ENCODE data around the gene TGM2. TPM values are rescaled to one million over a fixed set of nuclear protein-coding genes. Genes with fewer than 3 reads are reported as not detected.
"Not testable (repeated sequence)": the region's sequence is repeated elsewhere in the genome, so short reads cannot be mapped to it uniquely, and the experiment has no call there.

TGM2 gene
- total RNA-seq, 1 donor from 2014 or later: 0.72 TPM

DNA sequence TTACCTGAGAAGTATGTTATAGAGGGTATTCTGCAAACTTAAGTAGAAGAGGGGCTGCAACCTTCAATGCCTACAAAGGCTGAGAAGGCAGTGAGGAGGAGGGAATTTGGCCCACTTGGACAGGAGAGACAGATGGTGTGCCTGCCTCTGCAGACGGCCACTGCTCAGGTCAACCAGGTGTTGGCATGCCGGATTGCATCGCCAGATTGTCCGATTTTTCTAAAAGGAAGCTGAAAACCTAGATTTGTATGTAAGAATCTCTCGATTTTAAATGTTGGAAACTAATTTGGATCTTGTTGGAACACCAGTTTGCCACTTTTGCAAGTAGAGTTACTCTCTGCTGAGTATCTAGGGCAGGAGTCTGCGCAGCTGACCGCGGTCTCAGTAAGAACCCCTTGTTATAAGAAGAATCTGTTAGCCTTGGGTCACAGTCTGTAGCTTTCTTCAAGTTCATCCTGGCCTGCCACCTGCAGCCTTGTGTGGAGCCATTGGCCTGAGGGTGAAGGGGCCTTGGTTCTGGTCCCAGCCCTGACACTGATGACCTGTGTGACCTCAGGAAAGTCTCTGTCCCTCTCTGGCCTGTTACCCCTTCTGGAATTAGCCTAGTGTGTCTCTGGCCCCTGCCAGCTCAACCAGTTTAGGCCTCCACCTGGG, 54.4 kb downstream of the TGM2 start:
- peaks cover 3% of the 10 kb centered on the region for H3K9me3 Mint-ChIP-seq (ENCODE audit: low read depth)
- no peak overlapping the region for H3K27ac Mint-ChIP-seq
- peaks cover 5% of the 10 kb centered on the region for H3K4me1 Mint-ChIP-seq (ENCODE audit: low read depth)
- TF ChIP-seq, protein P1, sequence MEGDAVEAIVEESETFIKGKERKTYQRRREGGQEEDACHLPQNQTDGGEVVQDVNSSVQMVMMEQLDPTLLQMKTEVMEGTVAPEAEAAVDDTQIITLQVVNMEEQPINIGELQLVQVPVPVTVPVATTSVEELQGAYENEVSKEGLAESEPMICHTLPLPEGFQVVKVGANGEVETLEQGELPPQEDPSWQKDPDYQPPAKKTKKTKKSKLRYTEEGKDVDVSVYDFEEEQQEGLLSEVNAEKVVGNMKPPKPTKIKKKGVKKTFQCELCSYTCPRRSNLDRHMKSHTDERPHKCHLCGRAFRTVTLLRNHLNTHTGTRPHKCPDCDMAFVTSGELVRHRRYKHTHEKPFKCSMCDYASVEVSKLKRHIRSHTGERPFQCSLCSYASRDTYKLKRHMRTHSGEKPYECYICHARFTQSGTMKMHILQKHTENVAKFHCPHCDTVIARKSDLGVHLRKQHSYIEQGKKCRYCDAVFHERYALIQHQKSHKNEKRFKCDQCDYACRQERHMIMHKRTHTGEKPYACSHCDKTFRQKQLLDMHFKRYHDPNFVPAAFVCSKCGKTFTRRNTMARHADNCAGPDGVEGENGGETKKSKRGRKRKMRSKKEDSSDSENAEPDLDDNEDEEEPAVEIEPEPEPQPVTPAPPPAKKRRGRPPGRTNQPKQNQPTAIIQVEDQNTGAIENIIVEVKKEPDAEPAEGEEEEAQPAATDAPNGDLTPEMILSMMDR (IDR thresholded peaks at IDR 0.05; ENCODE audit: unreplicated experiment): no peak
- H3K36me3 Mint-ChIP-seq (ENCODE audit: insufficient read depth): peaks cover 3% of the 10 kb centered on the region
- no peak overlapping the region for H3K4me3 Mint-ChIP-seq (ENCODE audit: low read depth)
- no peak for DNase-seq (ENCODE audit: low spot score, unreplicated experiment)
- H3K27me3 Mint-ChIP-seq: no peaks in the 10 kb centered on the region

DNA sequence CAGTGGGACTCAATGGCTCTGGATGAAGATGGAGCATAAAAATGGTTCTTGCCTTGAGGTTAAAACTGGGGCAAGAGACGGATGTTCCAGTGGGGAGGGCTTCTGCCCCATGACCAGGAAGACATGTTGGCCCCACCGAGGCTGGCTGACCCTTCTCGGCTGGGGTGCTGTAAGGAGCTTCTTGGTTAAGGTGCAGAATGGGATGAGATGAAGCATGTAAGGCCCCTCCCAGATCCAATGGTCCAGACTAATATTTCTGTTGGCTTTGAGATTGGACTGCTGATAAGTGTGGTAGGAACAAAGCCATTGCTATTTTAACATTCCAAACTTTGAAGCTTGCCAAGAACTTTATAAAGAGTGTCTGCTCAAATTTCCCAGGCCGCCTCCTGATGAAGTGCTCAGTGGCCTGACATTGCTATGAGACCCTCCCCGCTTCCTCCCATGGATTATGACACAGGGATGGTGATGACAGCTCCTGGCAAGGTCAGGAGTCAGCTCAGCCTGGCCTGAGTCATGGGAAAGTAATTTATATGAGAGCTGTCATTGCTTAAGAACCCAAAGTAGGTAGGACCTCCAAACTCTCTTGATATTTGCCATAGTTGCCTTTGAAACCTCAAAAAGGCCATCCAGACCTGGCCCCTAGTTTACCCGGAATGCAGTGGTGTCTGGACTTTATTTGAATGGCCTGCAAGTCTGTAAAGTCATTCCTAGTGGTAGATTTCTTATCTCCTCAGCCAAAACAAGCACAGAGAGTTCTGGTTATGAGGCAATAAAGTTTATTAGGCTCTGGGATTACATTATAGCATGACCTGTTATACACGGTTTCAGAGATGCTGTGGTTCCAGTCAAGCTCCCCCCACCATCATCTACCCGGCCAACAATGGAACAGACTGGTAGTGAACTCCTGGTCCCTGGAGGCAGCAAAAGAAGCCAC, 55.2 kb downstream of the TGM2 start:
- peaks cover 4% of the 10 kb centered on the region for H3K36me3 Mint-ChIP-seq (ENCODE audit: insufficient read depth)
- no peak for DNase-seq (ENCODE audit: low spot score, unreplicated experiment)
- TF ChIP-seq, protein P1 (IDR thresholded peaks at IDR 0.05; ENCODE audit: unreplicated experiment): no peak
- H3K27me3 Mint-ChIP-seq: no peaks in the 10 kb centered on the region
- peaks cover 3% of the 10 kb centered on the region for H3K9me3 Mint-ChIP-seq (ENCODE audit: low read depth)
- no peak overlapping the region for H3K4me3 Mint-ChIP-seq (ENCODE audit: low read depth)
- peaks cover 5% of the 10 kb centered on the region for H3K4me1 Mint-ChIP-seq (ENCODE audit: low read depth)
- no peak overlapping the region for H3K27ac Mint-ChIP-seq

GRCh38 chr20:38108986-38109541, 56.0 kb downstream of the TGM2 start:
- DNase-seq (ENCODE audit: low spot score, unreplicated experiment): no peak
- Mint-ChIP-seq H3K9me3 (ENCODE audit: low read depth) (peaks cover 3% of the 10 kb centered on the region), H3K4me3 (ENCODE audit: low read depth) (no peak overlapping the region), H3K27me3 (no peaks in the 10 kb centered on the region), H3K36me3 (ENCODE audit: insufficient read depth) (peaks cover 5% of the 10 kb centered on the region), H3K4me1 (ENCODE audit: low read depth) (peaks cover 5% of the 10 kb centered on the region), H3K27ac (peak overlapping the region; percentile 52)
- TF ChIP-seq, protein P1 (IDR thresholded peaks at IDR 0.05; ENCODE audit: unreplicated experiment): no peak

GRCh38 chr20:38108438-38108985, 56.6 kb downstream of the TGM2 start:
- H3K4me1 Mint-ChIP-seq (ENCODE audit: low read depth): peaks cover 5% of the 10 kb centered on the region
- H3K27ac Mint-ChIP-seq: no peak overlapping the region
- TF ChIP-seq, protein P1 (IDR thresholded peaks at IDR 0.05; ENCODE audit: unreplicated experiment): no peak
- no peak overlapping the region for H3K4me3 Mint-ChIP-seq (ENCODE audit: low read depth)
- H3K27me3 Mint-ChIP-seq: no peaks in the 10 kb centered on the region
- peaks cover 5% of the 10 kb centered on the region for H3K36me3 Mint-ChIP-seq (ENCODE audit: insufficient read depth)
- H3K9me3 Mint-ChIP-seq (ENCODE audit: low read depth): peaks cover 3% of the 10 kb centered on the region
- no peak for DNase-seq (ENCODE audit: low spot score, unreplicated experiment)

DNA sequence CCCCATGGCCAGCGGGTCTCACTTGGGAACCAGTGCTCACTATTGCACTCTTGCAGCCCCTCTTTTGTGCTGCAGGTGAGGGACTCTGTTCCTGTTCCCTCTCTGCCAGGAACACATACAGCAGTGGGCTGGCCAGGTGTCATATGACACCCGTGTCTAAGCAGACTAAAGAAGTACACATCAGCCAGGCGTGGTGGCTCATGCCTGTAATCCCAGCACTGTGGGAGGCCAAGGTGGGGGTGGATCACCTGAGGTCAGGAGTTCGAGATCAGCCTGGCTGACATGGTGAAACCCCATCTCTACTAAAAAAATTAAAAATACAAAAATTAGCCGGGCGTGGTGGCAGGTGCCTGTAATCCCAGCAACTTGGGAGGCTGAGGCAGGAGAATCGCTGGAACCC, 57.2 kb downstream of the TGM2 start:
- not testable (repeated sequence) for H3K27ac Mint-ChIP-seq; H3K27me3 Mint-ChIP-seq; H3K4me3 Mint-ChIP-seq (ENCODE audit: low read depth); DNase-seq (ENCODE audit: low spot score, unreplicated experiment); H3K36me3 Mint-ChIP-seq (ENCODE audit: insufficient read depth); H3K4me1 Mint-ChIP-seq (ENCODE audit: low read depth); H3K9me3 Mint-ChIP-seq (ENCODE audit: low read depth)

GRCh38 chr20:38107386-38107785, 57.7 kb downstream of the TGM2 start:
- not testable (repeated sequence) for H3K4me3 Mint-ChIP-seq (ENCODE audit: low read depth); H3K36me3 Mint-ChIP-seq (ENCODE audit: insufficient read depth); H3K27ac Mint-ChIP-seq; H3K4me1 Mint-ChIP-seq (ENCODE audit: low read depth); H3K9me3 Mint-ChIP-seq (ENCODE audit: low read depth); H3K27me3 Mint-ChIP-seq; DNase-seq (ENCODE audit: low spot score, unreplicated experiment)

All from progenitor cell of endocrine pancreas (in vitro differentiated cells).